HG03442 (cell line): ENCODE data around the gene TSC1.

ENCODE experiments used
- ATAC-seq: cut with Tn5 transposase; IDR thresholded peaks from one replicate; pipeline ENCODE4 v1.9.1; 2021; ENCODE audit warnings: mild to moderate bottlenecking, moderate library complexity; ENCODE audit not compliant: unreplicated experiment

The TSC1 gene

GRCh38 chr9:132873403-132873802, 71.0 kb downstream of the TSC1 start:
- ATAC-seq, result no peak

- ATAC-seq, result no peak
Measured at GRCh38 chr9:132869266-132869665, 75.2 kb downstream of the TSC1 start.

- ATAC-seq, result no peak
Measured at GRCh38 chr9:132866898-132867297, 77.5 kb downstream of the TSC1 start.

GRCh38 chr9:132864691-132865090, 79.7 kb downstream of the TSC1 start:
- ATAC-seq, result no peak

GRCh38 chr9:132864277-132864676, 80.1 kb downstream of the TSC1 start:
- no peak for ATAC-seq

GRCh38 chr9:132863096-132863495, 81.3 kb downstream of the TSC1 start:
- ATAC-seq, result no peak

GRCh38 chr9:132862533-132862932, 81.9 kb downstream of the TSC1 start:
- ATAC-seq, result no peak

GRCh38 chr9:132861666-132862065, 82.8 kb downstream of the TSC1 start:
- no peak for ATAC-seq

GRCh38 chr9:132858751-132859150, 85.7 kb downstream of the TSC1 start:
- no peak for ATAC-seq

GRCh38 chr9:132857616-132858342, 86.6 kb downstream of the TSC1 start:
- ATAC-seq, result no peak

GRCh38 chr9:132857031-132857430, 87.4 kb downstream of the TSC1 start:
- no peak for ATAC-seq

- no peak for ATAC-seq
Measured at GRCh38 chr9:132855904-132856303, 88.5 kb downstream of the TSC1 start.

GRCh38 chr9:132854832-132855231, 89.6 kb downstream of the TSC1 start:
- ATAC-seq, result no peak

- ATAC-seq, result no peak
Measured at GRCh38 chr9:132853482-132853881, 90.9 kb downstream of the TSC1 start.

- no peak for ATAC-seq
Measured at GRCh38 chr9:132849185-132849706, 95.2 kb downstream of the TSC1 start.

- ATAC-seq, result no peak
Measured at GRCh38 chr9:132846918-132847515, 97.4 kb downstream of the TSC1 start.

- ATAC-seq, result no peak
Measured at GRCh38 chr9:132846109-132846917, 98.1 kb downstream of the TSC1 start.

- ATAC-seq, result no peak
Measured at GRCh38 chr9:132842124-132843044, 102.0 kb downstream of the TSC1 start.
